GM12874 (cell line): ENCODE measurements around the gene ARHGEF9.

Experiments used
- TF ChIP-seq, protein P1 (sequence below): IDR thresholded peaks from 2 replicates; pipeline ENCODE4 v1.5.1; 2011; ENCODE audit warnings: low read depth, mild to moderate bottlenecking, control low read depth, low read length, moderate library complexity; ENCODE audit not compliant: insufficient read depth

The ARHGEF9 gene

GRCh38 chrX:63755892-63756291, 29.1 kb downstream of the ARHGEF9 start:
- TF ChIP-seq, protein P1, sequence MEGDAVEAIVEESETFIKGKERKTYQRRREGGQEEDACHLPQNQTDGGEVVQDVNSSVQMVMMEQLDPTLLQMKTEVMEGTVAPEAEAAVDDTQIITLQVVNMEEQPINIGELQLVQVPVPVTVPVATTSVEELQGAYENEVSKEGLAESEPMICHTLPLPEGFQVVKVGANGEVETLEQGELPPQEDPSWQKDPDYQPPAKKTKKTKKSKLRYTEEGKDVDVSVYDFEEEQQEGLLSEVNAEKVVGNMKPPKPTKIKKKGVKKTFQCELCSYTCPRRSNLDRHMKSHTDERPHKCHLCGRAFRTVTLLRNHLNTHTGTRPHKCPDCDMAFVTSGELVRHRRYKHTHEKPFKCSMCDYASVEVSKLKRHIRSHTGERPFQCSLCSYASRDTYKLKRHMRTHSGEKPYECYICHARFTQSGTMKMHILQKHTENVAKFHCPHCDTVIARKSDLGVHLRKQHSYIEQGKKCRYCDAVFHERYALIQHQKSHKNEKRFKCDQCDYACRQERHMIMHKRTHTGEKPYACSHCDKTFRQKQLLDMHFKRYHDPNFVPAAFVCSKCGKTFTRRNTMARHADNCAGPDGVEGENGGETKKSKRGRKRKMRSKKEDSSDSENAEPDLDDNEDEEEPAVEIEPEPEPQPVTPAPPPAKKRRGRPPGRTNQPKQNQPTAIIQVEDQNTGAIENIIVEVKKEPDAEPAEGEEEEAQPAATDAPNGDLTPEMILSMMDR: no peak

GRCh38 chrX:63754860-63755579, 30.0 kb downstream of the ARHGEF9 start:
- TF ChIP-seq, protein P1: no peak

- TF ChIP-seq, protein P1: no peak
Measured at GRCh38 chrX:63754136-63754859, 30.7 kb downstream of the ARHGEF9 start.

GRCh38 chrX:63751481-63751880, 33.5 kb downstream of the ARHGEF9 start:
- TF ChIP-seq, protein P1: no peak

GRCh38 chrX:63750811-63751210, 34.2 kb downstream of the ARHGEF9 start:
- TF ChIP-seq, protein P1: no peak

- TF ChIP-seq, protein P1: no peak
Measured at GRCh38 chrX:63747331-63747730, 37.7 kb downstream of the ARHGEF9 start.

DNA sequence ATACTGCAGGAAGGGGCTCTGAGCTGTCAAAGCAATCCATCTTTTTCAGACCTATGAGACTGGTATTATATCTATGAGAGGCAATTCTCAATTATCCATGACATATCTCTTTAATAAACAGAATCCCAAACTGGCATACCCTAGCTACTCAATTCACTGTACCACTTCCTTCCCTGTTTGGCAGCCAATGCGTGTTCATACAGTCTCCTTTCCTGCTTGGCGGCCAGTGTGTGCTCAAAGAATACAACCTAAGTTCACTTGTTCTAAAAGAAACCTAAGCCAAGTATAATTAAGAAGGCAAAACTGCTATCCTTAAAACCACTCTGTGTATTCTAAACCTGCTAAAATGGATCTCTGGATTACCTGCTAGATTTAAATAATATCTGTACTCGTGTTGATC, 38.3 kb downstream of the ARHGEF9 start:
- TF ChIP-seq, protein P1: no peak
